Measurements from ENCODE around the gene FBXL4.

Gene FBXL4

GRCh38 chr6:98827295-98828159 is 120.2 kb downstream of the FBXL4 start:
- peak; percentile 61 for DNase-seq (ENCODE audit: low spot score)
- Histone ChIP-seq H2AK5ac (ENCODE audit: low read depth, low read length) (no peak overlapping the region), H2BK5ac (ENCODE audit: low read length) (peak overlapping the region; percentile 13), H3K27ac (replicated peaks; ENCODE audit: low read length) (no peak overlapping the region), H3K27me3 (ENCODE audit: control insufficient read depth in 3 of 3, insufficient read depth in 3 of 3, low read depth in 1 of 3, low read length in 3 of 3) (peaks cover 0 to 71% (median 9%) of the 10 kb centered on the region in 3 experiments), H3K4me2 (ENCODE audit: insufficient read depth, low read length, poor library complexity, severe bottlenecking) (peak overlapping the region; percentile 85), H4K8ac (ENCODE audit: low read depth, low read length) (no peak overlapping the region), H3K4ac (ENCODE audit: low read length) (no peak overlapping the region), H3K18ac (ENCODE audit: low read length) (peak overlapping the region; percentile 74), H4K91ac (ENCODE audit: low read depth, low read length, poor library complexity) (no peak overlapping the region), H2AFZ (ENCODE audit: low read length) (no peak overlapping the region), H2BK120ac (ENCODE audit: low read depth, low read length) (peak overlapping the region; percentile 50), H3K14ac (ENCODE audit: low read length) (no peak overlapping the region), H2BK12ac (ENCODE audit: low read length) (no peak overlapping the region), H3K9me3 (replicated peaks in 1 of 2; ENCODE audit: control insufficient read depth in 2 of 2, insufficient read depth in 1 of 2, low read depth in 1 of 2, low read length in 2 of 2) (no peaks in the 10 kb centered on the region), H3K4me1 (ENCODE audit: control insufficient read depth in 2 of 2, insufficient read depth in 1 of 2, low read depth in 1 of 2, low read length in 2 of 2) (peaks cover 25 to 27% of the 10 kb centered on the region in 2 donors), H3K9ac (ENCODE audit: low read depth, low read length, poor library complexity) (no peak overlapping the region), H3K23ac (ENCODE audit: low read depth, low read length, poor library complexity) (no peak overlapping the region), H2BK15ac (ENCODE audit: low read length) (no peak overlapping the region), H3K36me3 (replicated peaks in 1 of 2; ENCODE audit: control insufficient read depth in 2 of 2, insufficient read depth in 2 of 2, low read length in 2 of 2) (no peaks in the 10 kb centered on the region), H3K79me1 (ENCODE audit: low read depth, low read length) (no peaks in the 10 kb centered on the region), H3K4me3 (ENCODE audit: low read length in 2 of 2) (peak overlapping the region; percentile 33 to 92)
- WGBS, 2 donors (ENCODE audit: extremely low coverage in 2 of 2, insufficient read length in 2 of 2, insufficient replicate concordance in 1 of 2) = no CpG with 5 or more reads among the region's 44 CpGs

DNA sequence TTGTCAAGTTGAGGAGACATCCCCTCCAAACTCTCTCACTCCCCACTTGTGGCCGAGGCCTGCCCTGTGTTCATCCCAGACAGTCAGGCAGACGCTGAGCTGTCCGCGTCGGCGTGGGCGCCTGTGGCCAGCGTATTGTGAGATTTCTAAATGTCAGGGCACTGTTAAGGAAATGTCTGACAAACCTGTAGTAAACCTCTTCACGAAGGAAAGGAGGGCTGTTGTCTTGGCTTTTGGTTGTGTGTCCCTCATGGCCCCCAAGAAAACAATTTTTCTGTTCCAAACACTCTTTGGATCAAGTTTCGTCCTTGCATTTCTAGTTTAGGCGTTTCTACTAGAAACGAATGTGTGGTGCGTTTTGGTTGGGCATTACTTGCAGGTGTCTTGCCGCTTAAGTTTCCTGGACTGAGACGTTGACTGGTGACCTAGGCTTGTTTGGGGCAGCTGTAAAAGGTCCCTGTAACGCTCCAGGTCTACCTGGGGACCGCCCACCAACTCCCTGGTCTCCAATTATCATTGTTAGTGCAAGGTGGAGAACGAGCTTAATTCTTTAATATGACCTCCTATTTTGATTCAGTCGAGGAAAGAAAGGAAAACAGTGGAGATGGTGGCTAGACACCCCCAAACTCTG is 122.0 kb downstream of the FBXL4 start:
- H4K91ac ChIP-seq (ENCODE audit: low read depth, low read length, poor library complexity) = no peak overlapping the region
- H3K14ac ChIP-seq (ENCODE audit: low read length) = no peak overlapping the region
- H3K36me3 ChIP-seq (replicated peaks in 1 of 2; ENCODE audit: control insufficient read depth in 2 of 2, insufficient read depth in 2 of 2, low read length in 2 of 2) = no peaks in the 10 kb centered on the region
- H3K9me3 ChIP-seq (replicated peaks in 1 of 2; ENCODE audit: control insufficient read depth in 2 of 2, insufficient read depth in 1 of 2, low read depth in 1 of 2, low read length in 2 of 2) = no peaks in the 10 kb centered on the region
- no peak overlapping the region for H3K23ac ChIP-seq (ENCODE audit: low read depth, low read length, poor library complexity)
- no peak overlapping the region for H3K9ac ChIP-seq (ENCODE audit: low read depth, low read length, poor library complexity)
- no peak overlapping the region for H2BK15ac ChIP-seq (ENCODE audit: low read length)
- no peak overlapping the region for H4K8ac ChIP-seq (ENCODE audit: low read depth, low read length)
- H2BK120ac ChIP-seq (ENCODE audit: low read depth, low read length) = no peak overlapping the region
- H3K18ac ChIP-seq (ENCODE audit: low read length) = peak overlapping the region; percentile 83
- H3K27me3 ChIP-seq (ENCODE audit: control insufficient read depth in 3 of 3, insufficient read depth in 3 of 3, low read depth in 1 of 3, low read length in 3 of 3) = peaks cover 0 to 54% (median 5%) of the 10 kb centered on the region in 3 experiments
- H3K79me1 ChIP-seq (ENCODE audit: low read depth, low read length) = no peaks in the 10 kb centered on the region
- no peak overlapping the region for H3K4ac ChIP-seq (ENCODE audit: low read length)
- H3K27ac ChIP-seq (replicated peaks; ENCODE audit: low read length) = no peak overlapping the region
- H3K4me3 ChIP-seq (ENCODE audit: low read length in 2 of 2) = peak overlapping the region; percentile 61 to 92
- H3K4me1 ChIP-seq (ENCODE audit: control insufficient read depth in 2 of 2, insufficient read depth in 1 of 2, low read depth in 1 of 2, low read length in 2 of 2) = peaks cover 14 to 22% of the 10 kb centered on the region in 2 donors
- no peak overlapping the region for H2AK5ac ChIP-seq (ENCODE audit: low read depth, low read length)
- H2BK12ac ChIP-seq (ENCODE audit: low read length) = no peak overlapping the region
- no peak overlapping the region for H2BK5ac ChIP-seq (ENCODE audit: low read length)
- no CpG with 5 or more reads among the region's 19 CpGs for WGBS, 2 donors (ENCODE audit: extremely low coverage in 2 of 2, insufficient read length in 2 of 2, insufficient replicate concordance in 1 of 2)
- DNase-seq (ENCODE audit: low spot score) = peak; percentile 17
- no peak overlapping the region for H2AFZ ChIP-seq (ENCODE audit: low read length)
- H3K4me2 ChIP-seq (ENCODE audit: insufficient read depth, low read length, poor library complexity, severe bottlenecking) = peak overlapping the region; percentile 95

DNA sequence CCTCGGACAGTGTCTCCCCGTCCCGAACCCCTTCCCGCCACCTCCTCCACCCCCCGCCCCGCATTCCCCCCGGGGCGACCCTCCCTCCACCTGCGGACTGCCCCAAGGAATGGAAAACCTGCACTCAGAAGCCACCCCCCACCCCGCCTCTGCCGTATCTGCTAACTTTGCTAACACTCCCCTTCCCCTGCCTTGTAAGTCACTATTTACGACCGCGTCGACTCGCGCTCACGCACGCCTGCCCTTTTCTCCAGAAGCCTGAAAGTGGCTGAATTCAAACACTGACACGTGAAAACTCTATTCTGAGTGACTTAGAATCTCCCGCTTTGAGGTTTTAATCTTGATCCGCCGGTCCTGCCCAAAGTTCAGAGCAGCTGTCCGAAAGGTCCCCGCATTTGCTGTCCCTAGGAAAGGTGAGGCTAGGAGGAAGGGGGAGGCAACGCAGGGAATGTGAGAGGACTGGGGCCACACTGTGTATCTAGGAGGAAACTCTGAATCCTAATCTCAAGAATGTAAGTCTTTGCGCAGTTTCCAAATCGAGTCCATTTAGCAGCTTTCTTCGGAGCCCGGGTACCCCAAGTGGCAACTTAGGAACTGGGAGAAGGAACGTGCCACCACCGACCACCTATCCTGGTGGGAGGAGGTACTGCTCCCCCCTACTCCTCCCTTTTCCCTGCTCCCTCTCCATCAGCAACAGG is 122.7 kb downstream of the FBXL4 start:
- H3K9ac ChIP-seq (ENCODE audit: low read depth, low read length, poor library complexity) = no peak overlapping the region
- no peaks in the 10 kb centered on the region for H3K9me3 ChIP-seq (replicated peaks in 1 of 2; ENCODE audit: control insufficient read depth in 2 of 2, insufficient read depth in 1 of 2, low read depth in 1 of 2, low read length in 2 of 2)
- no peak overlapping the region for H3K27ac ChIP-seq (replicated peaks; ENCODE audit: low read length)
- no peaks in the 10 kb centered on the region for H3K36me3 ChIP-seq (replicated peaks in 1 of 2; ENCODE audit: control insufficient read depth in 2 of 2, insufficient read depth in 2 of 2, low read length in 2 of 2)
- H3K18ac ChIP-seq (ENCODE audit: low read length) = peak overlapping the region; percentile 85
- H4K8ac ChIP-seq (ENCODE audit: low read depth, low read length) = no peak overlapping the region
- H3K14ac ChIP-seq (ENCODE audit: low read length) = no peak overlapping the region
- peak overlapping the region; percentile 95 for H3K4me2 ChIP-seq (ENCODE audit: insufficient read depth, low read length, poor library complexity, severe bottlenecking)
- H3K79me1 ChIP-seq (ENCODE audit: low read depth, low read length) = no peaks in the 10 kb centered on the region
- peak overlapping the region; percentile 37 for H2BK15ac ChIP-seq (ENCODE audit: low read length)
- H3K4me1 ChIP-seq (ENCODE audit: control insufficient read depth in 2 of 2, insufficient read depth in 1 of 2, low read depth in 1 of 2, low read length in 2 of 2) = peaks cover 14 to 18% of the 10 kb centered on the region in 2 donors
- no peak overlapping the region for H2BK5ac ChIP-seq (ENCODE audit: low read length)
- H3K4me3 ChIP-seq (ENCODE audit: low read length in 2 of 2) = peak overlapping the region; percentile 76 to 92
- no CpG with 5 or more reads among the region's 32 CpGs for WGBS, 2 donors (ENCODE audit: extremely low coverage in 2 of 2, insufficient read length in 2 of 2, insufficient replicate concordance in 1 of 2)
- H3K23ac ChIP-seq (ENCODE audit: low read depth, low read length, poor library complexity) = no peak overlapping the region
- H4K91ac ChIP-seq (ENCODE audit: low read depth, low read length, poor library complexity) = no peak overlapping the region
- H2AK5ac ChIP-seq (ENCODE audit: low read depth, low read length) = no peak overlapping the region
- H2BK12ac ChIP-seq (ENCODE audit: low read length) = no peak overlapping the region
- peaks cover 0 to 47% (median 5%) of the 10 kb centered on the region in 3 experiments for H3K27me3 ChIP-seq (ENCODE audit: control insufficient read depth in 3 of 3, insufficient read depth in 3 of 3, low read depth in 1 of 3, low read length in 3 of 3)
- H3K4ac ChIP-seq (ENCODE audit: low read length) = no peak overlapping the region
- peak; percentile 23 for DNase-seq (ENCODE audit: low spot score)
- H2AFZ ChIP-seq (ENCODE audit: low read length) = peak overlapping the region; percentile 81
- no peak overlapping the region for H2BK120ac ChIP-seq (ENCODE audit: low read depth, low read length)
